GM21786 (cell line): Measurements from ENCODE around the gene ALOX5.
A peak's percentile ranks its signal among the peaks of the same experiment; 100 is the strongest.
"Not testable (repeated sequence)": the region's sequence is repeated elsewhere in the genome, so short reads cannot be mapped to it uniquely, and the experiment has no call there.

ENCODE experiments used
- ATAC-seq: cut with Tn5 transposase; IDR thresholded peaks from one replicate; pipeline ENCODE4 v1.9.1; 2021; ENCODE audit not compliant: unreplicated experiment

The ALOX5 gene

DNA sequence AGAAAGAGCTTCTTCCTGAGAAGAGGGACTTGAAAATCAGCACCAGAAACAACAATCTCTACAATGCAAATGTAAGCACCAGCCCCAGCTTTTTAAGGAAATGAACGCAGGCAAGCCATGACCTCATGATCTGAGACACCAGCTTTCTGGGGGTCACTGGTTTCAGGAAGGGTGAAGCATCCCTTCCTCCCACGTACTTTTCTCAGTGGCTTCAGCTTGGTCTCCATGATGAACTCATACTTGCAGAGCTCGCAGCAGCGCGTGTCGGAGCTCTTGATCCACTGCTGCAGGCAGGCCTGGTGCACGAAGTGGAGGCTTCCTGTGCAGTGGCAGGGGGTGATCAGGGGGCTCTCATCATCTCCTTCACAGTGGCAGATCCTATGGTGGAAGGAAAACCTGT, 87.0 kb downstream of the ALOX5 start:
- ATAC-seq, result peak; percentile 63

DNA sequence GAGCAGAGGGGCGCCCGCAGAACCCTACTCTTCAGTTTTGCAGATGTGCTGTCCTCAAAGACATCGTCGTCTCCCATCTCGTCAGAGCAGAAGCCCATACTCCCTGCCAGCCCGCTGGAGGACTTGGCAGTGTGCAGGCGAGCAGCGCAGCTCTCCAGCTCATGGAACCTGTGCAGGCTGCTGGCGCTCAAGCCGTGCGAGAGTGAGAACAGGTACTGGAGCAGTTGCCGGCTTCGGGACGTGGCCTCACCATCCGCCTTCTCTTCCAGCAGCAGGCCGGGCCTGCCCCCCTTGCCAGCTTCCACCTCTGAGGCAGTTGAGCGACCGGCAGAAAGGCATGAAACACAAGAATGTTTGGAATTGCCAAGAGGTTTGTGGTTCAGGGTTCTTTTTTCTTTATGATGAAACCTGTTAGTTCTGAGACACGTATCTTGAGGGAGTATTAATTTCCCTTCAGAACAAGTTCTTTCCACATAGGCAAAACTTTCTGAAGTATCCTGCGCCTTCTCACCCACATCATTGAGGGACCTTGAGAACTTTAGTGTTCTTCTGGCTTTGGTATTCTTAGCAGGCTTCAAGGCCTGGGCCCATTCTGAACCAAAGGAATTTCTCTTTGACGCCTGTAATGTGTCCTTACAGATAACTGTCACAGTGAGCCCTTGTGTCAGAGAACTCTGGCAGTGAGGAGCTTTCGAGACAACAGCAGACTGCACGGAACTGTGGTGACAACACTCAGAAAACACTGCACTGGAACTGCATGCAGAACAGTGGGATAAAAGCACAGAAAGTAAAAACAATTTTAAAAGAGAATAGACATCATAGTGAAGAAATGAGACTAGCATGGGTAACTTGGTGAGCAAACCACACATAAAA, 89.5 kb downstream of the ALOX5 start:
- ATAC-seq, result no peak

DNA sequence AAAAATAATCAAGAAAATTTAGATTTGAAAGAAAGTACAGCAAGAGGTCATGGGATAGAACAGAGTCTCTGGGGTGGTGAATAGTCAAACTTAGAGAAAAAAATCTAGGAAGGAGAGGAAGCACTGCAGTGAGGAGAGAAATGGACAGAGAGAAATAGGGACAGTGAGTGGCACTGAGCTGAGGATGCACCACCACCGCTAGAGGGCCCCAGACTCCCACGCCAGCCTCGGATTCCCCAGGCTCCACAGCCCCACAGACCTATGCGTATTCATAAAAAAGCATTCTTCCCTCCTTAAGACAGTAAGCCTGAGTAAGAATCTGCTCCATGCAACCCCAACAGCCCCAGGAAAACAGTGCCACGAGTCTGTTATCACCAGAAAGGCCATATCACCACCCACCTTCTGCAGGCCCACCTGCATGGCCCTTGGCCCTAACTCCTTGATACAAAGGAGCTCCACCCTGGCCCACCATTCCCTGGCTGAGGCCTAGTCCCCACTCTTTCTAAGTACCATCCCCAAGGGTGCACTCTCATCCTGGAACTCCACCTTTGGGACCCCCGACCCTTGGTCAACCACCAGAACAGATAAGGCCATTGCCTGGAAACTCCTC, 91.0 kb downstream of the ALOX5 start:
- peak; percentile 41 for ATAC-seq

DNA sequence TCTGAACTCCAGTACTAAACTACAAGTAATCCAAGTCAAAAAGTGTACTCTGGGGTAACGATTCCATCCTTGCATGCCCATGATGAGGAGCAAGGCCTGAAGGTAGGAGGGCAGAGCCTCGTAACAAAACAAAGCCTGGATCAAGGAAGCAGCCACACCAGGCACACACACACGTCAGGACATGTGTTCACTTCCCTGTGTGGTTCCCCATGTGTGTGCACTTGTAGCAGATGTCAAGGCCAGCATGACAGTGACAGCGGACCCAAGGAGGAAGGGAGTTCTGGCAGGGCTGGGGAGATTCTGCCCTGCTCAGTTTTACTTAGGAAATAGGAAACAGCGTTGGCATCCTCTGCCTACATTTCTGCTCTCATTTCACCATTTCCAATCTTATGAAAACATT, 92.8 kb downstream of the ALOX5 start:
- ATAC-seq, result no peak

DNA sequence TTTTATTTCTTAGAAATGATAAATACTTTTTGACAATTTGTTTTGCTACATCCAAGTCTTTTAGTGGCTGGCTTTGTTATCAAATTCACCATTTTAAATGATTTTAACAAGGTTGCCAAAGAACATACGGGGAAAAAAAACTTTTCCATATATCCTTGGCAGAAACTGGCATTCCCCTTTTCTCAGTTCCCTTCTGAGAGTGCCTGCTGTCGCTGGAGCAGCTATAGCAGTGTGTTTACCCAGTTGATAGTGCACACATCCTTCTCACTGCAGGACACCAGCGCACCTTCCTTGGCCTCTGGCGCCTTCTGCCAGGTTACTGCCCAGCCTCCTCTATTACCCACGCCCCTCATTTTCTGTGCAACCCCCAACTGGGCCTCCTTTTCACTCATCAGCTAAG, 94.1 kb downstream of the ALOX5 start:
- no peak for ATAC-seq

DNA sequence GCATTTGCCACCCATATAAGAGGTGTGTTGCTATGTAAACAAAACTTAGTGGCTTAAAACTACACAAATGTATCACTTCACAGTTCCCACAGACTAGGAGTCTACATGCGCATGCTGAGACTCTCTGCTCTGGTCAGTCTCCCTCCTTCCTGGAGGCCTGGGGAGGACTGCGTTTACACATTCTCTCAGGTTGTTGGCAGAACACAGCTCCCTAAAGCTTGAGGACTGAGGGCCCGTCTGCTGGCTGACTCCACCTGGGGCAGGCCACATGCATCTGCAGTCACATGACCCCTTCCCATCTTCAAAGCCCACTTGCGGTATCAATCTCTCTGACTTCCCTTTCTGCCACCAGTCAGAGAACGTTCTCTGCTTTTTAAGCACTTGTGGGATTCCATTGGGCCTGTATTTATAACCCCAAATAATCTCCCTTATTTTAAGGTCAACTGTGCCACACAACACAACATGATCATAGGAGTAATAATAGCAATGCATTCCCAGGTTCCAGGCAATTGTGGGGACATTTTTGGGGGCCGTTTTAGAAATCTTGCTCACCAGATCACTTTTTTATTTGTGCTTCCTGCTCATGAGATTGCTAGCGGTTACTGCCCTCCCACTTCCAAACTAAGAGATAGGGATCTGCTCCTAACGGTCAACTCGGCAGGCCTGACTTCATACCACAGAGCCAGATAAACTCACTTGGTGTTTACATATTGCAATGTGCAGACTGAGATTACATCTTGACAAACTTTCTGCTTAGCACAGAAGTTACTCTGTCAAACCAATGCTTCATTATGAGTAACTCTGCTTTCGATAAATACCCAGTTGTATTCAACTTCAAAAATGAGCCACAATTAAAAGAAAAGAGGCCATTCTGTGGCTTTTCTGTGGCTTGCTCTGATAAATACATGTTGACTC, 96.3 kb downstream of the ALOX5 start:
- ATAC-seq, result no peak

DNA sequence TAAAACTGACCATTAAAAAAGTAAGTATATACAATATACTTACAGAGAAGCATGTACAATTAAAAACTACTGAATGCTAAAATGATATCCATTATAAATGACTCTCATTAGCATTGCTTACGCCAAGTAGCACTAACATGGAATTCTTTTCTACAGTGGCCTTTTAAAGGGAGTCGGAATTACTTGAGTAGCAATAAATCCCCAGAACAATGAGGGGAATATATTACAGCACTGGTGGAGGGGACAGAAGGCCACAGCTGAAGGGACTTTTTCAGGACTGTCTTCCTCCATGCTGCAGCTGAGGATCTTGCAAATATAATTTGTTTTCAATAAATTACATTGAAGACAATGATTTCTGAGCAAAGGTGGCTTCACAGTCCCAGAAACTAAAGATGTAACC, 97.0 kb downstream of the ALOX5 start:
- no peak for ATAC-seq

DNA sequence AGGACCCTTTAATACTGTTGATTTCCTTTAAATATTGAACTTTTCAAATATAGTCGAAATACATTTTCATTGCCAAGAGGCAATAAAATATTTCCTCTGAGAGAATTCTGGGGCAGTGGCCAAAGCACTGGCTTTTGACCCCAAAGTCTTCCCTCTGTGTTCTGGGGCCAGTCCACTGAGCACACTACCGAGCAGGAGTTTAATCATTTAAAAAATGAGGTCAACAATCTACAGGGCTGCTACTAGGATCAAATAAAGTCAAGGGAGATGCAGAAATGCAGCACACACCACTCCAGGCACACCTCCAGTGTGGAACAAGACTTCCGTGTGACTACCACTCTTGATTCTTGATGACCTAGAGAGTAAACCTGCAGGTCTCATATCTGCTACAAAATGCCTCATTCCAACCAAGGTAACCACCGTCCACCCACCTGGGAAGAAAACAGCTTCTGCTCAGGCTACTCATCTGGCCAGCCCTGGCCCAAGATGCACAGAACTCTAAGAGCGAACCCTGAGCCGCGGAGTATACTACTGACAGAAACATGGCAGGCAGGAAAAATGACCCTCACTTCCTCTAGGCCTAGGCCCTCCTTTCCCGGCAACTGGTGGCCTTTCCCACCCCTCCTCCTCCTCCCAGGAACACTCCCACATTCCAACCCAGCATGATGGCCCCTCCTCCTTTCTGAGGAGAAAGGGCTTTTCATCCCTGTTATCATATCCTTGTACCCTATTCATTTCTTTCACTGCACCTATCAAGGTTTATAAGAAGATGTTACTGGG, 97.7 kb downstream of the ALOX5 start:
- ATAC-seq, result no peak

DNA sequence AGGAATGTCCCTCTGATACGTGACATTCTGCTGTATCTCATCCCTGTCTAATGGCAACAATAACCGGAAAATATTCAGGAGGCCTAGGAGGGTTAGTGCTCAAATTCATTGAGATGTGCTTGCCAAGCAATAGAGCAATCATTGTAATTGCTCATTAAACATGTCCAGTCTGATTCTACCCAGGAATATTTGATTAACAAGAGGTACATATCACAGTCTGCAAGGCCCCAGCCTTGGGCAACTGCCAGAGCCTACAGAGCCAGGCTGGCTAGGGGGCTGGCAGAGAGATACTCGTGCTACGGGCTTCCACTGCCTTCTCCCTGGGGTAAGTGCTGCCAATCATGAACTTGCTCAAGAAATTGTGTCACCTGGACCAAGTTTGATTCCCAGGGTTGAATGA, 99.1 kb downstream of the ALOX5 start:
- no peak for ATAC-seq

DNA sequence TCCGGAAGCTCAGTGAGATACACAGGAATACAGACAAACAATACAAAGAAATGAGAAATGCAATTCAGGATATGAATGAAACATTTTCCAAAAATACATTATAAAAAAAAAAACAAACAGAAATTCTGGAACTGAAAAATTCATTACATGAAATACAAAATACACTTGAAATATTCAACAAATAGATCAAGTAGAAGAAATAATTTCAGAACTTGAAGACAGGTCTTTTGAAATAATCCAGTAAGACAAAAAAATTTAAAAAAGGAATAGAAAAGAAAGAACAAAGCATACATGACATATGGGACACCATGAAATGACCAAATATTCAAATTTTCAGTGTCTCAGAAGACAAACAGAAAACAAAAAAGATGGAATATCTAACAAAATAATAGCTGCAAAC, 102.5 kb downstream of the ALOX5 start:
- ATAC-seq, result no peak

DNA sequence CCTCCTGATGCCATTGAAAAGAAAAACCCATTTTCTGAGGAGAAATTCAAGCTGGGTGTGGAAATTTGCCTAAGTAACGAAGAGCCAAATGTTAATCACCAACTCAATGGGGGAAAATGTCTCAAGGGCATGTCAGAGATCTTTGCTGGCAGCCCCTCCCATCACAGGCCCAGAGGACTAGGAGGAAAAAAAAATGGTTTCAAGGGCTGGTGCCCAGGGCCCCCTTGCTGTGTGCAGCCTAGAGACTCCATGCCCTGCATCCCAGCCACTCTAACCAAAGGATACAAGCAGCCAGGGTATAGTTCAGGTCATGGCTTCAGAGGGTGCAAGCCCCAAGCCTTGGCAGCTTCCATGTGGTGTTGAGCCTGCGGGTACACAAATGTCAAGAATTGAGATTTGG, 106.3 kb downstream of the ALOX5 start:
- ATAC-seq, result no peak

DNA sequence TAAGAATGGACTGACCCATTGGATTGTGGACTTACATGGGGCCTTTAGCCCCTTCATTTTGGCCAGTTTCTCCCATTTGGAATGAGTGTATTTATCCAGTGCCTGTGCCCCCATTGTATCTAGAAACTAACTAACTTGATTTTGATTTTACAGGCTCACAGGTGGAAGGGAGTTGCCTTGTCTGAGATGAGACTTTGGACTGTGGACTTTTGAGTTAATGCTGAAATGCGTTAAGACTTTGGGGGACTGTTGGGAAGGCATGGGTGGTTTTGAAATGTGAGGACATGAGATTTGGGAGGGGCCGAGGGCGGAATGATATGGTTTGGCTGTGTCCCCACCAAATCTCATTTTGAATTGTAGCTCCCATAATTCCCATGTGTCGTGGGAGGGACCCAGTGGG, 107.1 kb downstream of the ALOX5 start:
- not testable (repeated sequence) for ATAC-seq

DNA sequence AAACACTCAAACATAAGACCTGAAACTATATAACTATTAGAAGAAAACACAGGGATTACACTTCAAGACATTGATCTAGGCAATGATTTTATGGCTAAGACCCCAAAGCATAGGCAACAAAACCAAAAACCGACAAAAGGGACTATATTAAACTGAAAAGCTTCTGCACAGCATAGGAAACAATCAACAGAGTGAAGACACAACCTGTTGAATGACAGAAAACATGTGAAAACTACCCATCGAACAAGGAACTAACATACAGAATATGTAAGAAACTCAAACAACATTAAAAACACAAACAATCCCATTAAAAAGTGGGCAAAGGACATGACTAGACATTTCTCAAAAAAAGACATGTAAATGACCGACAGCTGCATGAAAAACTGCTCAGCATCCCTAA, 109.0 kb downstream of the ALOX5 start:
- no peak for ATAC-seq

DNA sequence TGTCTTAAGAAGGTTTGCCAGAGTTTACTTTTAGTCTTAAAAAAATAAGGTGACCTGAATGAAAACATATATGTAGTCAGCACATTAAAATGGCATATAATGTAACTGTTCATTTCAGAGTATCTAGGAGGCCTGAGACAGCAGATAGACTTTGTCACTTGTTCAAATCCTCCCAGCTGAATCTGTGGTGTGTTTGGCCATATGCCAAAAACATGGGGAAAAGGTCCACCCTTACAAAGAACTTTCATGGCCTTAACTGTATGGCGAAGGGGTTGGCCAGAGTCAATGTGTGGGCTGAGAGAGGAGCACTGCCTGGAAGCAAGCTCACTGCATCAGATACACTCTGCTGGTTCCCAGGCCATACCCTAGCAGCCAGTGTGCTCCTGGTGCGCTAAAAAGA, 113.7 kb downstream of the ALOX5 start:
- ATAC-seq, result no peak

DNA sequence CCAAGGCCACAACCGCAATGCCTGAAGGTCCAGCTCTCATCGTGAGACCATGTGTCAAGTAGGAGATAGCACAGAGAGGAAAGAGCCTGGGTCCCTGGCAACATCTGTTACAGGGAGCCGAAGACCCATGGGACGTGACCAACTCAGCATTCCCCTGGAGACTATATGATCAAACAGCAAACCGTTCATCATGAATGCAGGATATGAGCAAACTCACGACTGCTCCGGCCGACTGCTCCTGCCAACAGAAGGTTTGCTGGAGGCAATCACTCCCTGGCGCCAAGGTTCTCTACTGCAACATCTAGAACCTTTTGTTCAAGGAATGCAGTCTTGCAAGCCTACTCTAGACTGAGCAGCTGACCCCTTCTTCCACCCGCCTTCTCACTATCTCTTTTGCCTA, 114.3 kb downstream of the ALOX5 start:
- ATAC-seq, result no peak

DNA sequence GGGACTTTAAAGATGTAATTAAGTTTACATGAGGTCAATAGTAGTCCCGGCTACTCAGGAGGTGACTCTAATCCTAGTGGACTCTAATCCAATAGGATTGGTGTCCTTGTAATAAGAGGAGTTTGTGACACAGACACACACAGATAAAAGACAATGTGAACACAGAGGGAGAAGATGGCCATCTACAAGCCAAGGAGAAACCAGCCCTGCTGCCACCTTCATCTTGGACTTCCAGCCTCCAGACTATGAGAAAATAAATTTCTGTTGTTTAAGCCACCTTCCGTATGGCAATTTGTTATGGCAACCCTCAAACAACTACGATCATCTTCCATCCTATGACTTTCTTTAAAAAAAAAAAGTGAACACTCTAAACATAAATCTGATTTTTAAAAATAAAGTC, 116.3 kb downstream of the ALOX5 start:
- ATAC-seq, result no peak

DNA sequence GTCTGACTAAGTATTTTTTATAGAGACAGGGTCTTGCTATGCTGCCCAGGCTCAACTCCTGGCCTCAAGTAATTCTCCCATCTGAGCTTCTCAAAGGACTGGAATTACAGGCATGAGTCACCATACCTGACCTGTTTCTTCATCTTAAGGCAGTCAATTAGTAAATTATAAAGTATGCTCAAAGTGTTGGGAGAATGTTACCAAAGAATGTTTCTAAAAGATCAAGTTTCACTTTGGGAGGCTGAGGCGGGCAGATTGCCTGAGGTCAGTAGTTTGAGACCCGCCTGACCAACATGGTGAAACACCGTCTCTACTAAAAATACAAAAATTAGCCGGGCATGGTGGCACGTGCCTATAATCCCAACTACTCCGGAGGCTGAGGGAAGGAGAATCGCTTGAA, 117.0 kb downstream of the ALOX5 start:
- no peak for ATAC-seq
